NAMALWA (cell line): Measurements from ENCODE around the gene POMGNT1.

Source experiments
- DNase-seq: peaks from one replicate; pipeline ENCODE4 v3.0.0-alpha.2; 2015; ENCODE audit warnings: low spot score

Gene POMGNT1

GRCh38 chr1:46183079-46183847 is 15.0 kb downstream of the POMGNT1 start:
- DNase-seq: no peak

GRCh38 chr1:46181343-46182260 is 16.6 kb downstream of the POMGNT1 start:
- DNase-seq: no peak

GRCh38 chr1:46180082-46180616 is 18.1 kb downstream of the POMGNT1 start:
- DNase-seq: peak; percentile 43

- DNase-seq: peak; percentile 81
Observed at GRCh38 chr1:46179138-46180081, 18.8 kb downstream of the POMGNT1 start.

GRCh38 chr1:46176211-46176865 is 21.9 kb downstream of the POMGNT1 start, which contains the start of gene P3R3URF:
P3R3URF (minus strand) TSS chr1:46176488; CDS start chr1:46176471, 17 bp downstream.
- no peak for DNase-seq

- DNase-seq: no peak
Observed at GRCh38 chr1:46175243-46175642, 23.0 kb downstream of the POMGNT1 start.

- DNase-seq: no peak
Observed at GRCh38 chr1:46174448-46175231, 23.6 kb downstream of the POMGNT1 start, which contains the start of gene TSPAN1. TSPAN1 (plus strand) TSS chr1:46175087; CDS start chr1:46181108, 6,021 bp downstream.

GRCh38 chr1:46173361-46173856 is 24.8 kb downstream of the POMGNT1 start:
- DNase-seq: no peak

GRCh38 chr1:46172321-46172720 is 25.9 kb downstream of the POMGNT1 start:
- DNase-seq: no peak

GRCh38 chr1:46171871-46172270 is 26.4 kb downstream of the POMGNT1 start:
- no peak for DNase-seq

GRCh38 chr1:46171351-46171750 is 26.9 kb downstream of the POMGNT1 start:
- no peak for DNase-seq

GRCh38 chr1:46169811-46170454 is 28.3 kb downstream of the POMGNT1 start:
- no peak for DNase-seq

GRCh38 chr1:46168477-46168876 is 29.8 kb downstream of the POMGNT1 start:
- DNase-seq: no peak

GRCh38 chr1:46166521-46167462 is 31.4 kb downstream of the POMGNT1 start:
- no peak for DNase-seq

GRCh38 chr1:46160212-46160611 is 38.0 kb downstream of the POMGNT1 start:
- no peak for DNase-seq

GRCh38 chr1:46159516-46159915 is 38.7 kb downstream of the POMGNT1 start:
- peak; percentile 15 for DNase-seq

GRCh38 chr1:46158312-46159281 is 39.6 kb downstream of the POMGNT1 start:
- no peak for DNase-seq
